HepG2 (cell line): ENCODE measurements around the gene NREP. TPM values are rescaled to one million over a fixed set of nuclear protein-coding genes. Genes with fewer than 3 reads are reported as not detected.

Source experiments
- ATAC-seq: fragments of 200-7000 bp; cut with Tn5 transposase; 3 replicates; pipeline ENCODE4 v1.9.1; 2020; ENCODE audit warnings: mild to moderate bottlenecking, moderate library complexity
- BruUV-seq: library from RNA; stranded (reverse); fragments of 400-500 nt; replicated peaks from 2 replicates; lab custom pipeline; 2021; lab: Mats Ljungman, UMichigan
- CTCF ChIA-PET: fragments of 300-600 bp; formaldehyde crosslinking; extraction: SDS; loops from one replicate; lab custom pipeline; 2021; ENCODE audit warnings: low total read pairs, inconsistent platforms, low intra/inter-chr PET ratio; lab: Yijun Ruan, JAX
- POLR2A ChIA-PET: fragments of 350-600 bp; sonication (Branson Sonifier 250); formaldehyde crosslinking; loops from one replicate; lab custom pipeline; 2020; ENCODE audit warnings: antibody characterized with exemption, inconsistent platforms; lab: Yijun Ruan, JAX
- DNase-seq: peaks from one replicate; pipeline ENCODE4 v3.0.0-alpha.2; 2015; ENCODE audit warnings: low spot score
- FAIRE-seq: peaks from 3 replicates; lab custom pipeline; 2011; peaks lifted over from hg19 to GRCh38; lab: Jason Lieb, UNC
- H2AFZ ChIP-seq: one replicate; pipeline ENCODE4 v1.6.1; 2011; ENCODE audit warnings: low read length, inconsistent platforms
- H3K27ac ChIP-seq: fragments of 300-600 bp; 3 replicates; pipeline ENCODE4 v1.8.0; 2011; ENCODE audit warnings: mixed run types, mild to moderate bottlenecking, mixed read lengths, low read length, inconsistent platforms; ENCODE audit not compliant: insufficient read depth; ENCODE audit errors: extremely low read length
- H3K27me3 ChIP-seq, 2 experiments: fragments of 200-600 bp in 1 of 2; 2 replicates in 1 of 2; 3 replicates in 1 of 2; pipeline versions ENCODE4 v1.6.0 to v1.8.0; 2011; ENCODE audit warnings: low read length in 2 of 2, mild to moderate bottlenecking in 2 of 2, moderate library complexity in 2 of 2, inconsistent platforms in 1 of 2; ENCODE audit not compliant: insufficient read depth in 2 of 2, control insufficient read depth in 1 of 2
- H3K36me3 ChIP-seq, 2 experiments: fragments of 200-600 bp in 1 of 2; replicated peaks in 1 of 2; 2 replicates in 1 of 2; 3 replicates in 1 of 2; pipeline versions ENCODE4 v1.5.1 to v1.8.0; 2011; ENCODE audit warnings: low read length in 2 of 2, inconsistent platforms in 1 of 2; ENCODE audit not compliant: insufficient read depth in 2 of 2, control insufficient read depth in 1 of 2
- H3K4me1 ChIP-seq: 2 replicates; pipeline ENCODE4 v1.5.1; 2012; ENCODE audit warnings: low read length, inconsistent platforms; ENCODE audit not compliant: insufficient read depth
- H3K4me2 ChIP-seq: 2 replicates; pipeline ENCODE4 v1.6.0; 2011; ENCODE audit warnings: low read depth, low read length, inconsistent platforms
- H3K4me3 ChIP-seq, 3 experiments: fragments of 200-600 bp in 1 of 3; sonication (generic), shearing (Covaris generic) in 1 of 3; replicated peaks in 1 of 3; 2 replicates each; pipeline ENCODE4 v1.5.1; 2011 to 2016; ENCODE audit warnings: low read length in 3 of 3, inconsistent platforms in 2 of 3, low read depth in 2 of 3, mild to moderate bottlenecking in 2 of 3, control low read depth in 1 of 3, mixed read lengths in 1 of 3; ENCODE audit not compliant: insufficient read depth in 1 of 3
- H3K79me2 ChIP-seq: one replicate; pipeline ENCODE4 v1.6.1; 2011; ENCODE audit warnings: low read length, inconsistent platforms; ENCODE audit not compliant: insufficient read depth
- H3K9ac ChIP-seq: 2 replicates; pipeline ENCODE4 v1.6.0; 2011; ENCODE audit warnings: mild to moderate bottlenecking, low read depth, low read length, inconsistent platforms; ENCODE audit not compliant: insufficient read depth
- H3K9me3 ChIP-seq: 2 replicates; pipeline ENCODE4 v1.5.1; 2012; ENCODE audit warnings: mild to moderate bottlenecking, low read length
- H4K20me1 ChIP-seq: 2 replicates; pipeline ENCODE4 v1.6.0; 2011; ENCODE audit warnings: inconsistent platforms, mild to moderate bottlenecking, low read length, moderate library complexity; ENCODE audit not compliant: insufficient read depth
- HNRNPK ChIP-seq: fragments of 200-400 bp; formaldehyde crosslinking; IDR thresholded peaks from 2 replicates; pipeline ENCODE4 v1.6.1; 2018; ENCODE audit warnings: low read length, low read depth, moderate library complexity, mild to moderate bottlenecking; ENCODE audit not compliant: poor library complexity, severe bottlenecking
- PAF1 ChIP-seq: IDR thresholded peaks from 2 replicates; pipeline ENCODE4 v1.6.1; 2016; ENCODE audit warnings: missing genetic modification reagents, missing compliant biosample characterization
- STAG1 ChIP-seq: sonication (generic); formaldehyde crosslinking; IDR thresholded peaks from 2 replicates; pipeline ENCODE4 v1.4.0; 2020; ENCODE audit warnings: missing genetic modification reagents
- ZNF275 ChIP-seq: sonication (generic); formaldehyde crosslinking; IDR thresholded peaks from 2 replicates; pipeline ENCODE4 v1.8.0; 2022; ENCODE audit warnings: missing genetic modification reagents, mild to moderate bottlenecking, inconsistent platforms, borderline replicate concordance
- ZNF674 ChIP-seq: sonication (generic); formaldehyde crosslinking; IDR thresholded peaks from 2 replicates; pipeline ENCODE4 v1.5.0; 2020; ENCODE audit warnings: low read depth, mild to moderate bottlenecking, missing genetic modification reagents
- WGBS: methylation state at CpG from one replicate; pipeline ENCODE4 v1.1.6; 2017; ENCODE audit warnings: low lambda C conversion rate; 5-methylcytosine and 5-hydroxymethylcytosine counted together
- in situ Hi-C: cut with HindIII; loops from 2 replicates; pipeline ENCODE4 v1.10.0; 2017; ENCODE audit warnings: low pct_unique_long_range_greater_than_20kb; ENCODE audit not compliant: extremely low pct_ligation_motif_present
- intact Hi-C: fragments of 100-400 bp; cut with micrococcal nuclease; formaldehyde crosslinking; loops from one replicate; pipeline ENCODE4 v1.10.0; 2022; ENCODE audit not compliant: unreplicated experiment
- polyA plus RNA-seq, 8 experiments: library from polyadenylated mRNA; depleted of rRNA in 3 of 8; stranded (reverse) in 7 of 8; unstranded in 1 of 8; fragments of >200 nt; fragmentation: Illumina TruSeq in 4 of 8; extraction: Trizol in 4 of 8; gene quantifications; 2 replicates each; pipeline versions ENCODE4 v1.2.1 to v1.2.3, GENCODE V29; 2011 to 2016; ENCODE audit warnings: low read depth in 4 of 8, missing spikeins in 1 of 8, mixed read lengths in 1 of 8; ENCODE audit not compliant: insufficient read depth in 1 of 8
- total RNA-seq, 5 experiments: library from RNA; depleted of rRNA; stranded (reverse); fragments of >200 nt; fragmentation: Illumina TruSeq; extraction: Trizol; gene quantifications; 2 replicates each; pipeline ENCODE4 v1.2.3, GENCODE V29; 2016; ENCODE audit warnings: low read depth in 1 of 5

The NREP gene
- total and polyA plus RNA-seq, 2 of the 13 experiments (the other 11 are each of a cell fraction or from before 2014, with no cell fraction given), result 40.5 to 102 TPM

- TF ChIP-seq ZNF275 (CRISPR knock-in tag) (no peak), PAF1 (CRISPR knock-in tag) (no peak)
- TF ChIP-seq, all 625 proteins: peak for 2
These were observed 49.3 kb downstream of the NREP start (continued) for GRCh38 chr5:111707630-111708164.

- 37% methylated on average over 4 of the region's 4 CpGs for WGBS
- Histone ChIP-seq H4K20me1 (no peaks in the 10 kb centered on the region), H3K9ac (no peak overlapping the region), H3K27ac (no peak overlapping the region), H3K79me2 (no peaks in the 10 kb centered on the region), H3K4me3 (no peak overlapping the region), H3K36me3 (no peaks in the 10 kb centered on the region), H3K27me3 (no peaks in the 10 kb centered on the region), H2AFZ (no peak overlapping the region), H3K4me1 (no peaks in the 10 kb centered on the region), H3K9me3 (no peaks in the 10 kb centered on the region), H3K4me2 (no peak overlapping the region)
- in situ Hi-C loops, result no loop called here
- TF ChIP-seq HNRNPK (no peak), STAG1 (CRISPR knock-in tag) (no peak), ZNF674 (CRISPR knock-in tag) (no peak)
- FAIRE-seq (no peak), DNase-seq (no peak), ATAC-seq (no peak)
- ChIA-PET POLR2A (no interaction called here), CTCF (no interaction called here)
- intact Hi-C loops, result no loop called here
- no TSS peak for BruUV-seq
These were observed 50.6 kb downstream of the NREP start for GRCh38 chr5:111706345-111706744.
